Measurements from ENCODE around the gene TIFAB.

DNA sequence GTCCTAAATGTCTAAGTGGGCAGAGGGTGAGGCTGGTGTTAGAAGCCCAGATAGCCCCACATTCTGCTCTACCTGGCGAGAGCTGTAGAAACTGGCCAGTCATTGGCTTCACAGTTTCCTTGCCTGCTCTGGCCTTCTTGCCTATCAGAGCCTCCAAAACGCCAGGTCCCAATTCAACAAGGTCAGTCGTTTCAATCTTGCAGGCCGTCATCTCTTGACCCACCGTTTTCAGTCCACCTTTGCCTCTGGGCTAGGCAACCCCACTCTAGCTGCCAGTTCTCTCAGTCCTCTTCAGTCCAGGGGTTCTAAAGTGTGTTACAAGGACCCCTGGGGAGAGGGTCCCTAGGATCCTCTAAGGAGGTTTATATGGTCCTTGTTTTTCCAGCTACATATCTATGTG lies 20.0 kb upstream of the TIFAB start:
- TF ChIP-seq, protein P1, sequence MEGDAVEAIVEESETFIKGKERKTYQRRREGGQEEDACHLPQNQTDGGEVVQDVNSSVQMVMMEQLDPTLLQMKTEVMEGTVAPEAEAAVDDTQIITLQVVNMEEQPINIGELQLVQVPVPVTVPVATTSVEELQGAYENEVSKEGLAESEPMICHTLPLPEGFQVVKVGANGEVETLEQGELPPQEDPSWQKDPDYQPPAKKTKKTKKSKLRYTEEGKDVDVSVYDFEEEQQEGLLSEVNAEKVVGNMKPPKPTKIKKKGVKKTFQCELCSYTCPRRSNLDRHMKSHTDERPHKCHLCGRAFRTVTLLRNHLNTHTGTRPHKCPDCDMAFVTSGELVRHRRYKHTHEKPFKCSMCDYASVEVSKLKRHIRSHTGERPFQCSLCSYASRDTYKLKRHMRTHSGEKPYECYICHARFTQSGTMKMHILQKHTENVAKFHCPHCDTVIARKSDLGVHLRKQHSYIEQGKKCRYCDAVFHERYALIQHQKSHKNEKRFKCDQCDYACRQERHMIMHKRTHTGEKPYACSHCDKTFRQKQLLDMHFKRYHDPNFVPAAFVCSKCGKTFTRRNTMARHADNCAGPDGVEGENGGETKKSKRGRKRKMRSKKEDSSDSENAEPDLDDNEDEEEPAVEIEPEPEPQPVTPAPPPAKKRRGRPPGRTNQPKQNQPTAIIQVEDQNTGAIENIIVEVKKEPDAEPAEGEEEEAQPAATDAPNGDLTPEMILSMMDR (IDR thresholded peaks at IDR 0.05): no peak
- TF ChIP-seq POLR2A (IDR thresholded peaks at IDR 0.05) (no peak), POLR2AphosphoS5 (IDR thresholded peaks at IDR 0.05; ENCODE audit: insufficient read depth in 1 of 2, low read depth in 1 of 2) (no peak)
